ENCODE data around the gene DNTT. TPM values are rescaled to one million over a fixed set of nuclear protein-coding genes. Genes with fewer than 3 reads are reported as not detected.

The DNTT gene
- total RNA-seq, 2 experiments from 2014 or later = 0.16 to 0.32 TPM

DNA sequence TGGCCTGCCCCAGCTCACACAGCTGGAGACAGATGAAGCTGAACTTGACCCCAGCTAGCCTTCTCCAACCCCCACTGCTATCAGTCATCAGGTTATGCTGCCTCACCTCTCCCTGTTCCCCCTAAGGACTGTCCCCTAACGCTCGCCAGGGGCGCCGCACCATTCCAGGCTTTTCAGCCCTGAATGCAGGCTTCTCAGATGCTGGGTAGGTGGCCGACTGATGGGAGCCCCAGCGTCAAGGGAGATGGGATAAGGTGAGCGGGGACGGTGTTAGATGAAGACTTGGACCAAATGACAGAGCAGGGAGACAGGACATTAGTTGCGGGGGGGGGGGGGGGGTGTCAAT lies 70.4 kb downstream of the DNTT start:
- POLR2A ChIA-PET = interaction anchor here (0.5 to 1.9 kb wide), 5 partner anchors 20 to 357 kb away, joined by 3 to 4 read pairs (median 3); no protein-coding TSS in a partner anchor
- peak overlapping the region; percentile 87; the same call in 1 of the 2 replicates for H2AFZ ChIP-seq (ENCODE audit: low read length)

GRCh38 chr10:96374985-96375830 lies 71.0 kb downstream of the DNTT start:
- ChIA-PET CTCF (ENCODE audit: unreplicated experiment) (interaction anchor here (0.6 kb wide), 1 partner anchor 145 kb away, joined by 8 read pairs; no protein-coding TSS in a partner anchor), POLR2A (interaction anchor here (0.5 to 1.9 kb wide), 6 partner anchors 20 to 358 kb away, joined by 3 to 5 read pairs (median 4); no protein-coding TSS in a partner anchor)
- no peak for TF ChIP-seq EZH2phosphoT487 (IDR thresholded peaks at IDR 0.05; ENCODE audit: borderline replicate concordance, low read depth, low read length)
- TF ChIP-seq, protein P1, sequence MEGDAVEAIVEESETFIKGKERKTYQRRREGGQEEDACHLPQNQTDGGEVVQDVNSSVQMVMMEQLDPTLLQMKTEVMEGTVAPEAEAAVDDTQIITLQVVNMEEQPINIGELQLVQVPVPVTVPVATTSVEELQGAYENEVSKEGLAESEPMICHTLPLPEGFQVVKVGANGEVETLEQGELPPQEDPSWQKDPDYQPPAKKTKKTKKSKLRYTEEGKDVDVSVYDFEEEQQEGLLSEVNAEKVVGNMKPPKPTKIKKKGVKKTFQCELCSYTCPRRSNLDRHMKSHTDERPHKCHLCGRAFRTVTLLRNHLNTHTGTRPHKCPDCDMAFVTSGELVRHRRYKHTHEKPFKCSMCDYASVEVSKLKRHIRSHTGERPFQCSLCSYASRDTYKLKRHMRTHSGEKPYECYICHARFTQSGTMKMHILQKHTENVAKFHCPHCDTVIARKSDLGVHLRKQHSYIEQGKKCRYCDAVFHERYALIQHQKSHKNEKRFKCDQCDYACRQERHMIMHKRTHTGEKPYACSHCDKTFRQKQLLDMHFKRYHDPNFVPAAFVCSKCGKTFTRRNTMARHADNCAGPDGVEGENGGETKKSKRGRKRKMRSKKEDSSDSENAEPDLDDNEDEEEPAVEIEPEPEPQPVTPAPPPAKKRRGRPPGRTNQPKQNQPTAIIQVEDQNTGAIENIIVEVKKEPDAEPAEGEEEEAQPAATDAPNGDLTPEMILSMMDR (conservative IDR thresholded peaks at IDR 0.05; ENCODE audit: low read length) = peak; percentile 94
- BruUV-seq (replicated peaks) = no TSS peak
- Histone ChIP-seq H3K27ac (ENCODE audit: low read depth, low read length, poor library complexity, severe bottlenecking) (no peak overlapping the region), H3K4me1 (ENCODE audit: insufficient read depth, low read length, poor library complexity, severe bottlenecking) (peaks cover 6% of the 10 kb centered on the region), H3K4me2 (ENCODE audit: low read length) (peak overlapping the region; percentile 77), H3K4me3 (ENCODE audit: low read depth, low read length, poor library complexity, severe bottlenecking) (peak overlapping the region; percentile 63), H2AFZ (ENCODE audit: low read length) (peak overlapping the region; percentile 87), H3K9me3 (ENCODE audit: low read length) (no peaks in the 10 kb centered on the region), H3K79me2 (ENCODE audit: insufficient read depth, low read depth, low read length) (no peaks in the 10 kb centered on the region), H4K20me1 (ENCODE audit: insufficient read depth, low read length) (no peaks in the 10 kb centered on the region), H3K36me3 (ENCODE audit: insufficient read depth, low read length) (no peaks in the 10 kb centered on the region), H3K9me2 (ENCODE audit: insufficient read depth, low read length) (no peaks in the 10 kb centered on the region)
- intact Hi-C loops (cut with micrococcal nuclease; ENCODE audit: unreplicated experiment) = loop anchor here (2.0 kb wide), 1 partner anchor 138 kb away; the partner anchor contains the start of gene TLL2
- peak; percentile 88 for DNase-seq (ENCODE audit: low spot score)

More for the DNA sequence above, 70.4 kb downstream of the DNTT start:
- DNase-seq (ENCODE audit: low spot score) = no peak
- Histone ChIP-seq H3K4me1 (ENCODE audit: insufficient read depth, low read length, poor library complexity, severe bottlenecking) (peaks cover 6% of the 10 kb centered on the region), H3K9me2 (ENCODE audit: insufficient read depth, low read length) (no peaks in the 10 kb centered on the region), H3K79me2 (ENCODE audit: insufficient read depth, low read depth, low read length) (no peaks in the 10 kb centered on the region), H3K27ac (ENCODE audit: low read depth, low read length, poor library complexity, severe bottlenecking) (no peak overlapping the region), H3K36me3 (ENCODE audit: insufficient read depth, low read length) (no peaks in the 10 kb centered on the region), H3K4me3 (ENCODE audit: low read depth, low read length, poor library complexity, severe bottlenecking) (peak overlapping the region; percentile 63), H4K20me1 (ENCODE audit: insufficient read depth, low read length) (no peaks in the 10 kb centered on the region), H3K4me2 (ENCODE audit: low read length) (peak overlapping the region; percentile 77), H3K9me3 (ENCODE audit: low read length) (no peaks in the 10 kb centered on the region)
- TF ChIP-seq, protein P1 (conservative IDR thresholded peaks at IDR 0.05; ENCODE audit: low read length) = no peak
- TF ChIP-seq EZH2phosphoT487 (IDR thresholded peaks at IDR 0.05; ENCODE audit: borderline replicate concordance, low read depth, low read length) = no peak
- no TSS peak for BruUV-seq (replicated peaks)
- CTCF ChIA-PET (ENCODE audit: unreplicated experiment) = interaction anchor here (0.6 kb wide), 2 partner anchors 145 to 893 kb away, joined by 8 to 14 read pairs; no protein-coding TSS in a partner anchor
- intact Hi-C loops (cut with micrococcal nuclease; ENCODE audit: unreplicated experiment) = loop anchor here (2.0 kb wide), 1 partner anchor 138 kb away; the partner anchor contains the start of gene TLL2

Data from OCI-LY7 (cell line).